ENCODE data around the gene TNC. TPM values are rescaled to one million over a fixed set of nuclear protein-coding genes. Genes with fewer than 3 reads are reported as not detected.
A peak's percentile ranks its signal among the peaks of the same experiment; 100 is the strongest.

TNC gene
- total RNA-seq, 6 experiments from 2014 or later = 1.7 to 9.3 (median 4.0) TPM

GRCh38 chr9:115036691-115037090 is 81.3 kb downstream of the TNC start:
- TF ChIP-seq POLR2A (IDR thresholded peaks at IDR 0.05) (no peak), CTCF (IDR thresholded peaks at IDR 0.05) (no peak)
- Histone ChIP-seq H3K9me3 (no peaks in the 10 kb centered on the region), H3K4me3 (no peak overlapping the region), H3K27me3 (no peaks in the 10 kb centered on the region), H3K27ac (no peak overlapping the region), H3K36me3 (no peaks in the 10 kb centered on the region), H3K4me1 (no peaks in the 10 kb centered on the region)
- intact Hi-C loops (cut with DNase I) = no loop called here
- no peak for DNase-seq
- ATAC-seq = no peak
- 90% methylated on average over 2 of the region's 2 CpGs for WGBS (ENCODE audit: insufficient coverage, low coverage, low lambda C conversion rate, missing lambda C conversion rate)

GRCh38 chr9:115035841-115036612 is 81.9 kb downstream of the TNC start:
- H3K36me3 ChIP-seq = no peaks in the 10 kb centered on the region
- no peak overlapping the region for H3K4me3 ChIP-seq
- no peaks in the 10 kb centered on the region for H3K27me3 ChIP-seq
- no peaks in the 10 kb centered on the region for H3K4me1 ChIP-seq
- 72% methylated on average over 16 of the region's 17 CpGs for WGBS (ENCODE audit: insufficient coverage, low coverage, low lambda C conversion rate, missing lambda C conversion rate)
- intact Hi-C loops (cut with DNase I) = no loop called here
- ATAC-seq = peak; percentile 47 to 71 (median 60)
- H3K9me3 ChIP-seq = no peaks in the 10 kb centered on the region
- DNase-seq = no peak
- TF ChIP-seq CTCF (IDR thresholded peaks at IDR 0.05) = no peak
- no peak overlapping the region for H3K27ac ChIP-seq

- Histone ChIP-seq H3K4me3 (no peak overlapping the region), H3K36me3 (no peaks in the 10 kb centered on the region), H3K27ac (no peak overlapping the region), H3K4me1 (no peaks in the 10 kb centered on the region), H3K27me3 (no peaks in the 10 kb centered on the region), H3K9me3 (no peaks in the 10 kb centered on the region)
- WGBS (ENCODE audit: insufficient coverage, low coverage, low lambda C conversion rate, missing lambda C conversion rate) = 71% methylated on average over 1 of the region's 1 CpG
- ATAC-seq (no peak), DNase-seq (no peak)
- TF ChIP-seq CTCF (IDR thresholded peaks at IDR 0.05) (no peak), POLR2A (IDR thresholded peaks at IDR 0.05) (no peak)
- intact Hi-C loops (cut with DNase I) = no loop called here
Measured at GRCh38 chr9:115034801-115035200, 83.2 kb downstream of the TNC start.

- Histone ChIP-seq H3K9me3 (no peaks in the 10 kb centered on the region), H3K4me1 (no peaks in the 10 kb centered on the region), H3K4me3 (no peak overlapping the region), H3K36me3 (no peaks in the 10 kb centered on the region), H3K27ac (no peak overlapping the region), H3K27me3 (no peaks in the 10 kb centered on the region)
- no peak for DNase-seq
- TF ChIP-seq POLR2A (IDR thresholded peaks at IDR 0.05) = no peak
- no peak for TF ChIP-seq CTCF (IDR thresholded peaks at IDR 0.05)
- intact Hi-C loops (cut with DNase I) = no loop called here
- no peak for ATAC-seq
- no CpG with 5 or more reads among the region's 2 CpGs for WGBS (ENCODE audit: insufficient coverage, low coverage, low lambda C conversion rate, missing lambda C conversion rate)
Measured at GRCh38 chr9:115033800-115034199, 84.2 kb downstream of the TNC start.

Data from right lobe of liver (tissue), 6 donors.